GM10266 (cell line): ENCODE data around the gene XAGE3.
"Not testable (repeated sequence)": the region's sequence is repeated elsewhere in the genome, so short reads cannot be mapped to it uniquely, and the experiment has no call there.

Source experiments
- DNase-seq: peaks from one replicate; pipeline ENCODE4 v3.0.0; 2012; ENCODE audit errors: extremely low spot score
- TF ChIP-seq, protein P1 (sequence below): IDR thresholded peaks from 2 replicates; pipeline ENCODE4 v1.5.1; 2012; ENCODE audit warnings: mild to moderate bottlenecking, low read depth; ENCODE audit not compliant: control insufficient read depth, insufficient read depth; ENCODE audit errors: missing control alignments

Gene XAGE3

DNA sequence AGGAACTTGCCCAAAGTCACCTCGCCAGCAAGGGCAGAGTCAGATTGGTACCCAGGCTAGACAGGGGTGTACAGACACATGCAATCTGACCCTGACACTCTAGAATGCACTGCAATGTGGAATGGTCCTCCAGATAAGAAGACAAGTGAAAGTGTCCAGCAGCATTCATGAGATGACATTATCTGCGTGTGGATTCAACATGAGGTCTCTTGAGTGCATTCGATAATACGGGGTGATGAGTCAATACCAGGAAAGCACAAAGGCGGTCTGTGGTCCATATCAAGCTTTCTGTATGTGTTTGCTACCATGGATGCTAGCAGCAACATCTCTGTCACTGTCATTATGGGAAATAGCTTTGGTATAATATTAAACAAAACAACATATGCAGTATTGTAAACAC lies 6.8 kb upstream of the XAGE3 start:
- TF ChIP-seq, protein P1, sequence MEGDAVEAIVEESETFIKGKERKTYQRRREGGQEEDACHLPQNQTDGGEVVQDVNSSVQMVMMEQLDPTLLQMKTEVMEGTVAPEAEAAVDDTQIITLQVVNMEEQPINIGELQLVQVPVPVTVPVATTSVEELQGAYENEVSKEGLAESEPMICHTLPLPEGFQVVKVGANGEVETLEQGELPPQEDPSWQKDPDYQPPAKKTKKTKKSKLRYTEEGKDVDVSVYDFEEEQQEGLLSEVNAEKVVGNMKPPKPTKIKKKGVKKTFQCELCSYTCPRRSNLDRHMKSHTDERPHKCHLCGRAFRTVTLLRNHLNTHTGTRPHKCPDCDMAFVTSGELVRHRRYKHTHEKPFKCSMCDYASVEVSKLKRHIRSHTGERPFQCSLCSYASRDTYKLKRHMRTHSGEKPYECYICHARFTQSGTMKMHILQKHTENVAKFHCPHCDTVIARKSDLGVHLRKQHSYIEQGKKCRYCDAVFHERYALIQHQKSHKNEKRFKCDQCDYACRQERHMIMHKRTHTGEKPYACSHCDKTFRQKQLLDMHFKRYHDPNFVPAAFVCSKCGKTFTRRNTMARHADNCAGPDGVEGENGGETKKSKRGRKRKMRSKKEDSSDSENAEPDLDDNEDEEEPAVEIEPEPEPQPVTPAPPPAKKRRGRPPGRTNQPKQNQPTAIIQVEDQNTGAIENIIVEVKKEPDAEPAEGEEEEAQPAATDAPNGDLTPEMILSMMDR: no peak
- no peak for DNase-seq

DNA sequence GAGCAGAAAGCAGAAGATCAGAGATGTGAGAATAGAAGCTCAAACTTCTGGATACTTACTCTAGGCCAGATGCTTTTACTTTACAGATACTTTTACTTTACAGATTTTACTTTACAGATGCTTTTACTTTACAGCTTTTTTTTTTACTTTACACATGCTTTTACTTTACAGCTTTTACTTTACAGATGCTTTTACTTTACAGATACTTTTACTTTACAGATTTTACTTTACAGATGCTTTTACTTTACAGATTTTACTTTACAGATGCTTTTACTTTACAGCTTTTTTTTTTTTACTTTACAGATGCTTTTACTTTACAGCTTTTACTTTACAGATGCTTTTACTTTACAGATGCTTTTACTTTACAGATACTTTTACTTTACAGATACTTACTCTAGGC lies 5.9 kb upstream of the XAGE3 start:
- DNase-seq: not testable (repeated sequence)

DNA sequence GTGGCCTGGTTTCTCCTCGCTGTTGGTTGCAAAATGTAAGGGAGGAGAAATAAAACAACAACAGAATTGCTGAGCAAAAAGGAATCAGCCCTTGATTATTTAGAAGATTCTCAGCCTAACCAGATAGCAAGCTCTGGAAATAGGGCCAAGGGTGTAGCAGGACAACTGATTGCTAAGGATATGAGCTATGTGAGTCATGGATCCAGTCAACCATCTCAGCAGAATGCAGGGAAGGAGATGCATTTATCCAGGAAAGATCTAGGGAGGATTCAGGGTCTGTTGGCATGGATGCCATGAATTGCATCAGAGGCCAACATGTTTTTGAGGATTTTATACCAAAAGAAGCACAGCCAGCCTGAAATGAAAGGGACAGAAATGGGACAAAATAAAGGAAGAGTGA lies 2.2 kb upstream of the XAGE3 start:
- DNase-seq: no peak
- TF ChIP-seq, protein P1: no peak

DNA sequence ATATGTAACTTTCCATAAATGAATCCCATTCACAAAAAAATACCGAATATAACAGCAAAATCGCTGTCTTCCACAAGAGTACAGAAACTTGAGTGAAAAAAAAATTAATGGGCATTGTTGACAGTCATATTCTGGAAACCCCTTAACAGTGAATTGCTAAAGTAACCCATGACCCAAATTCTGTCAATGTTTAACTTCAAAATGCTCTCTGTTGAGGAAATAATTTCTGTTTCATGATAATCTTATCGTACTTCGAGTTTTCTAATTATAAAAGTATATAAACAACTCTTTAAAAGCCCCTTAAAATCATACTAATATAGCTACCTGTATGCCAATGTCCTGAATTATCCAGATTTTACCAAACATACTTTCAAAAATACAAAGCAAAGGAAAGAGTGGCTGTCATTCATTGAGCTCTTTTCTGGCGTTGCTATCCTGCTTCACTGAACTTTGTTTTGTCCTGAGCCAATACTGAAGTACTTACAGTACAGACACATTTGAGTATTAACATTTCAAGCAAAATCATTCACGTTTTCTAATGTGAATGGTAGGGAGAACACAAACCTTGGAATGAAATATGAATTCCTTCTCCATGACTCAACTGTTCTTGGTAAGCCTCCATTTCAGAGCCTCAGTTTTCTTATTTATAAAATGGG lies 2.4 kb downstream of the XAGE3 start:
- TF ChIP-seq, protein P1: no peak
- DNase-seq: no peak

DNA sequence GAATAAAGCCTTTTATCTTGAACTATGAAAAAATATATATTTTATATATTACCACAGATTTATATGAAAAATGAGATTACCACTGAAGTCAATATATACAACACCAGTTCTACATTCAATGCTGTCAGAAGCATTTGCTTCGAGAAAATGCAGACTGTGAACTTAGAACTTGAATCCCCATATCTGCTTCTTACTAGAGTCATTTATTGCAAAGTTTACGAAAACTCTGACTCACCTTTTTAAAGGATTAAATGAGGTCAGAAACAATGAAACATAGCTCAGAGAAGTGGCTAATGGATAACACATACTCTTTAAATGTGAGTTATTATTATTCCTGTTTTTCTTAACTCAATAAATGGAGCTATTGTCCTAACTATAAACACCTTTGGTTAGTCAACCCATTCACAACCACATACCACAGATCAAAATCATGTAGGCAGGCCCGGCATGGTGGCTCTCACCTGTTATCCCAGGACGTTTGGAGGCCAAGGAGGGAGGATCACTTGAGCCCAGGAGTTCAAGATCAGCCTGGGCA lies 10.8 kb downstream of the XAGE3 start:
- not testable (repeated sequence) for DNase-seq

DNA sequence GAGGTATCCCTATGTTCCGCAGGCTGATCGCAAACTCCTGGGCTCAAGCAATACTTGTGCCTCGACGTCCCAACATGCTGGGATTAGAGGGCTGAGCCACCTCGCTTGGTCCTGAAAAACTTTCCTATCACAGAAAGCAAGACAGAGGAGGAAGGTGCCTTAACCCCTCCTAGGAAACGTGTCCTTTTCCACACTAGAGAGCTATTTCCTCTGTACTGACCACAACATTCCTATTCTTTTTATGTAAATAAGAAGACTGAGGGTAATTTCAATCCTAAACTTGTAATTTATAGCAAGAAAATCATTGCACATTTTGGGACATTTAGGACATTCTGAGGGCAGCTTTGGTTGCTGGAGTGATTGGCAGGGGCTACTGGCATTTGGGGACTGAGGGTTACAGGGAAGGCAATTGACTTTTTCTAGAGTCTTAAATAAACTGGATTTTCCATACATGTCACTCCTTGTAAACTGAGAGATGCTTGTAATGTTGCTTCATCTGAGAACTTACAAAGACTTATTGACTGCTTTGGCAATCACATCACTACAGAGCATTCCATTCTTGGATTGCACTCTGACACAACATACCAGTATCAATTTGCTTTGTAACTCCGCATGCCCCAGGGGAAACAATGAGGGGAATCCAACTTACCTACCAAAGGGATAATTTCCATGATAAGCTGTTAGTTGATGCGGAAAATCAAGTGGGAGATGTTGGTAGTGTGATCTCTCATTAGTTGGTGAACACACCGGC lies 15.6 kb downstream of the XAGE3 start:
- TF ChIP-seq, protein P1: no peak

DNA sequence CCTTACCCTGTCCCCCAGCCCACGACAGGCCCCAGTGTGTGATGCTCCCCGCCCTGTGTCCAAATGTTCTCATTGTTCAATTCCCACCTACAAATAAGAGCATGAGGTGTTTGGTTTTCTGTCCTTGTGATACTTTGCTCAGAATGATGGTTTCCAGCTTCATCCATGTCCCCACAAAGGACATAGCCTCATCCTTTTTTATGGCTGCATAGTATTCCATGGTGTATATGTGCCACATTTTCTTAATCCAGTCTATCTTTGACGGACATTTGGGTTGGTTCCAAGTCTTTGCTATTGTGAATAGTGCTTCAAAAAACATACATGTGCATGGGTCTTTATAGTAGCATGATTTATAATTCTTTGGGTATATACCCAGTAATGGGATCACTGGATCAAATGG lies 24.3 kb downstream of the XAGE3 start:
- DNase-seq: not testable (repeated sequence)

More for the DNA sequence above, 15.6 kb downstream of the XAGE3 start:
- DNase-seq: no peak

DNA sequence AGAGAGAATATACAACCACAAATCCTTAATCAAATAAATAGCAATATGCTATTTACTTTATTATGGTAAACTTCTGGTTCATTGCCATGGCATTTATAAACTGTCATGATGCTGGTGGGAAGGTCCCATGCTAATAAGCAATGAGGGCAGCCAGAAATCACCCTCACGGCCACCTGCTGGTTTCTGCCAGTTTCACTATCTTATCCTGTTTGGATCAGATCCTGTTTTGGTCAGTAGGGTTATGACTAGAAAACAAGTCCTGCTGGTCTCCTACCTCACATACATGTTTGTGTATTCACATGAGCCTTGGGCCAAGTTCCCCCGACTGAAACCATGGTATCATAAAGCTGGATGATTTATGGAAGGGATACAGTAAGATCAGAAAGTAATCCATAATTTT lies 28.7 kb downstream of the XAGE3 start:
- TF ChIP-seq, protein P1: no peak
- no peak for DNase-seq
